Calu3 (cell line): Measurements from ENCODE around the gene ZNF784. TPM values are rescaled to one million over a fixed set of nuclear protein-coding genes. Genes with fewer than 3 reads are reported as not detected.

Source experiments
- BruUV-seq: library from RNA; stranded (reverse); fragments of 400-500 nt; replicated peaks from 2 replicates; lab custom pipeline; 2021; lab: Mats Ljungman, UMichigan
- CTCF ChIA-PET: fragments of 300-600 bp; sonication (Branson Sonifier 250); formaldehyde crosslinking; loops from one replicate; lab custom pipeline; 2022; ENCODE audit warnings: antibody characterized with exemption; lab: Charles Lee
- DNase-seq: peaks from one replicate; pipeline ENCODE4 v3.0.0; 2022
- H3K27ac Mint-ChIP-seq: one replicate; pipeline ENCODE4 v1.8.0; 2022; ENCODE audit warnings: mixed read lengths; ENCODE audit not compliant: unreplicated experiment
- H3K27me3 Mint-ChIP-seq: one replicate; pipeline ENCODE4 v1.8.0; 2022; ENCODE audit warnings: mixed read lengths; ENCODE audit not compliant: unreplicated experiment
- H3K36me3 Mint-ChIP-seq: one replicate; pipeline ENCODE4 v1.8.0; 2022; ENCODE audit warnings: mild to moderate bottlenecking, moderate library complexity, mixed read lengths; ENCODE audit not compliant: insufficient read depth, unreplicated experiment
- H3K4me1 Mint-ChIP-seq: one replicate; pipeline ENCODE4 v1.8.0; 2022; ENCODE audit warnings: mild to moderate bottlenecking, low read depth, mixed read lengths; ENCODE audit not compliant: unreplicated experiment
- H3K4me3 Mint-ChIP-seq: one replicate; pipeline ENCODE4 v1.8.0; 2022; ENCODE audit warnings: mild to moderate bottlenecking, low read depth, moderate library complexity, mixed read lengths; ENCODE audit not compliant: unreplicated experiment
- H3K9me3 Mint-ChIP-seq: one replicate; pipeline ENCODE4 v1.8.0; 2022; ENCODE audit warnings: low read depth, mixed read lengths; ENCODE audit not compliant: unreplicated experiment
- CTCF ChIP-seq: fragments of 200-600 bp; IDR thresholded peaks from one replicate; pipeline ENCODE4 v1.8.0; 2022; ENCODE audit warnings: antibody characterized with exemption; ENCODE audit not compliant: unreplicated experiment
- intact Hi-C: fragments of 100-400 bp; cut with micrococcal nuclease; formaldehyde crosslinking; loops from one replicate; pipeline ENCODE4 v1.10.0; 2022; ENCODE audit not compliant: unreplicated experiment
- total RNA-seq: library from RNA; stranded (reverse); gene quantifications from 2 replicates; pipeline ENCODE4 v1.2.3, GENCODE V29; 2022

The ZNF784 gene
- total RNA-seq, 1 experiment from 2014 or later: 6.0 TPM

- Mint-ChIP-seq H3K9me3 (no peaks in the 10 kb centered on the region), H3K4me1 (peaks cover 15% of the 10 kb centered on the region), H3K4me3 (no peak overlapping the region), H3K27ac (no peak overlapping the region), H3K27me3 (no peaks in the 10 kb centered on the region), H3K36me3 (peaks cover 72% of the 10 kb centered on the region)
- BruUV-seq: no TSS peak
- intact Hi-C loops: loop anchor here (2.0 to 5.0 kb wide), 2 partner anchors 51 to 81 kb away; partner anchors contain the start of gene SBK3
- CTCF ChIA-PET: no interaction called here
- DNase-seq: no peak
- TF ChIP-seq CTCF: no peak
Measured at GRCh38 chr19:55598034-55598433, 26.3 kb downstream of the ZNF784 start.

GRCh38 chr19:55597501-55597921 is 26.9 kb downstream of the ZNF784 start:
- TF ChIP-seq CTCF: no peak
- no peaks in the 10 kb centered on the region for H3K9me3 Mint-ChIP-seq
- H3K27ac Mint-ChIP-seq: no peak overlapping the region
- H3K36me3 Mint-ChIP-seq: peaks cover 69% of the 10 kb centered on the region
- no peak for DNase-seq
- CTCF ChIA-PET: no interaction called here
- H3K4me3 Mint-ChIP-seq: no peak overlapping the region
- no peaks in the 10 kb centered on the region for H3K27me3 Mint-ChIP-seq
- no TSS peak for BruUV-seq
- intact Hi-C loops: loop anchor here (5.0 kb wide), 1 partner anchor 50 kb away; the partner anchor contains the start of gene SBK3
- H3K4me1 Mint-ChIP-seq: peaks cover 15% of the 10 kb centered on the region

GRCh38 chr19:55596304-55596703 is 28.1 kb downstream of the ZNF784 start:
- no peak for TF ChIP-seq CTCF
- CTCF ChIA-PET: no interaction called here
- Mint-ChIP-seq H3K4me3 (no peak overlapping the region), H3K4me1 (peaks cover 14% of the 10 kb centered on the region), H3K27ac (no peak overlapping the region), H3K36me3 (peaks cover 66% of the 10 kb centered on the region), H3K9me3 (no peaks in the 10 kb centered on the region), H3K27me3 (no peaks in the 10 kb centered on the region)
- intact Hi-C loops: loop anchor here (5.0 kb wide), 1 partner anchor 49 kb away; the partner anchor contains the start of gene SBK3
- no peak for DNase-seq
- no TSS peak for BruUV-seq

GRCh38 chr19:55594996-55595545 is 29.3 kb downstream of the ZNF784 start:
- TF ChIP-seq CTCF: no peak
- peaks cover 57% of the 10 kb centered on the region for H3K36me3 Mint-ChIP-seq
- intact Hi-C loops: loop anchor here (5.0 kb wide), 1 partner anchor 48 kb away; the partner anchor contains the start of gene SBK3
- no peak overlapping the region for H3K27ac Mint-ChIP-seq
- no peak for DNase-seq
- H3K4me3 Mint-ChIP-seq: no peak overlapping the region
- peaks cover 9% of the 10 kb centered on the region for H3K4me1 Mint-ChIP-seq
- CTCF ChIA-PET: interaction anchor here (1.1 to 1.2 kb wide), 2 partner anchors 9 to 22 kb away, joined by 3 read pairs; no protein-coding TSS in a partner anchor
- H3K9me3 Mint-ChIP-seq: no peaks in the 10 kb centered on the region
- H3K27me3 Mint-ChIP-seq: peaks cover 7% of the 10 kb centered on the region
- no TSS peak for BruUV-seq
